Stimulated activated naive CD8-positive, alpha-beta T cell treated with anti-CD3 and anti-CD28 coated beads, Interleukin-15, Interleukin-2, amounts not matched to agents 100 ng/mL and 50 ng/mL, for 24 hours (primary cell): ENCODE data around the gene TFDP1.

Experiments
- H3K27ac Mint-ChIP-seq: one replicate; pipeline ENCODE4 v1.8.0; 2021; ENCODE audit warnings: mild to moderate bottlenecking, mixed read lengths
- H3K27me3 Mint-ChIP-seq: one replicate; pipeline ENCODE4 v1.8.0; 2021; ENCODE audit warnings: mixed read lengths
- H3K36me3 Mint-ChIP-seq: one replicate; pipeline ENCODE4 v1.8.0; 2021; ENCODE audit warnings: low read depth, mixed read lengths
- H3K4me1 Mint-ChIP-seq: one replicate; pipeline ENCODE4 v1.8.0; 2021; ENCODE audit warnings: low read depth, mixed read lengths
- H3K4me3 Mint-ChIP-seq: one replicate; pipeline ENCODE4 v1.8.0; 2021; ENCODE audit warnings: mild to moderate bottlenecking, mixed read lengths
- H3K9me3 Mint-ChIP-seq: one replicate; pipeline ENCODE4 v1.8.0; 2021; ENCODE audit warnings: mixed read lengths

Gene TFDP1

GRCh38 chr13:113633485-113633873, 48.9 kb downstream of the TFDP1 start:
- peak overlapping the region; percentile 26 for H3K27ac Mint-ChIP-seq
- H3K36me3 Mint-ChIP-seq = peaks cover 85% of the 10 kb centered on the region
- no peaks in the 10 kb centered on the region for H3K27me3 Mint-ChIP-seq
- no peaks in the 10 kb centered on the region for H3K9me3 Mint-ChIP-seq
- peaks cover 31% of the 10 kb centered on the region for H3K4me1 Mint-ChIP-seq
- no peak overlapping the region for H3K4me3 Mint-ChIP-seq

GRCh38 chr13:113634279-113635047, 49.9 kb downstream of the TFDP1 start:
- peak overlapping the region; percentile 73 for H3K27ac Mint-ChIP-seq
- H3K27me3 Mint-ChIP-seq = no peaks in the 10 kb centered on the region
- peaks cover 83% of the 10 kb centered on the region for H3K36me3 Mint-ChIP-seq
- H3K9me3 Mint-ChIP-seq = no peaks in the 10 kb centered on the region
- H3K4me1 Mint-ChIP-seq = peaks cover 31% of the 10 kb centered on the region
- H3K4me3 Mint-ChIP-seq = no peak overlapping the region

GRCh38 chr13:113635048-113635420, 50.5 kb downstream of the TFDP1 start:
- Mint-ChIP-seq H3K27ac (no peak overlapping the region), H3K36me3 (peaks cover 83% of the 10 kb centered on the region), H3K27me3 (no peaks in the 10 kb centered on the region), H3K9me3 (no peaks in the 10 kb centered on the region), H3K4me3 (no peak overlapping the region), H3K4me1 (peaks cover 31% of the 10 kb centered on the region)

GRCh38 chr13:113635709-113636108, 51.2 kb downstream of the TFDP1 start:
- no peaks in the 10 kb centered on the region for H3K9me3 Mint-ChIP-seq
- H3K36me3 Mint-ChIP-seq = peaks cover 84% of the 10 kb centered on the region
- no peak overlapping the region for H3K4me3 Mint-ChIP-seq
- H3K4me1 Mint-ChIP-seq = peaks cover 26% of the 10 kb centered on the region
- no peak overlapping the region for H3K27ac Mint-ChIP-seq
- no peaks in the 10 kb centered on the region for H3K27me3 Mint-ChIP-seq

GRCh38 chr13:113636266-113636963, 51.9 kb downstream of the TFDP1 start:
- H3K4me3 Mint-ChIP-seq = no peak overlapping the region

GRCh38 chr13:113637262-113638160, 53.0 kb downstream of the TFDP1 start:
- Mint-ChIP-seq H3K27ac (no peak overlapping the region), H3K27me3 (no peaks in the 10 kb centered on the region), H3K4me3 (no peak overlapping the region), H3K4me1 (peaks cover 23% of the 10 kb centered on the region), H3K9me3 (no peaks in the 10 kb centered on the region), H3K36me3 (peaks cover 86% of the 10 kb centered on the region)

More at GRCh38 chr13:113636266-113636963, 51.9 kb downstream of the TFDP1 start:
- Mint-ChIP-seq H3K36me3 (peaks cover 82% of the 10 kb centered on the region), H3K9me3 (no peaks in the 10 kb centered on the region), H3K27ac (no peak overlapping the region), H3K4me1 (peaks cover 26% of the 10 kb centered on the region), H3K27me3 (no peaks in the 10 kb centered on the region)

GRCh38 chr13:113638173-113638746, 53.7 kb downstream of the TFDP1 start:
- H3K4me1 Mint-ChIP-seq = peaks cover 17% of the 10 kb centered on the region
- H3K9me3 Mint-ChIP-seq = no peaks in the 10 kb centered on the region
- peaks cover 79% of the 10 kb centered on the region for H3K36me3 Mint-ChIP-seq
- no peak overlapping the region for H3K4me3 Mint-ChIP-seq
- H3K27me3 Mint-ChIP-seq = no peaks in the 10 kb centered on the region
- no peak overlapping the region for H3K27ac Mint-ChIP-seq

GRCh38 chr13:113638806-113639205, 54.3 kb downstream of the TFDP1 start:
- Mint-ChIP-seq H3K4me3 (no peak overlapping the region), H3K36me3 (peaks cover 74% of the 10 kb centered on the region), H3K4me1 (peaks cover 11% of the 10 kb centered on the region), H3K9me3 (no peaks in the 10 kb centered on the region), H3K27me3 (no peaks in the 10 kb centered on the region), H3K27ac (no peak overlapping the region)

- H3K27ac Mint-ChIP-seq = no peak overlapping the region
- H3K36me3 Mint-ChIP-seq = peaks cover 64% of the 10 kb centered on the region
- no peaks in the 10 kb centered on the region for H3K9me3 Mint-ChIP-seq
- H3K4me3 Mint-ChIP-seq = no peak overlapping the region
- H3K4me1 Mint-ChIP-seq = peaks cover 5% of the 10 kb centered on the region
- H3K27me3 Mint-ChIP-seq = no peaks in the 10 kb centered on the region
Observed at GRCh38 chr13:113639616-113640262, 55.2 kb downstream of the TFDP1 start.

- Mint-ChIP-seq H3K4me3 (no peak overlapping the region), H3K27ac (no peak overlapping the region), H3K4me1 (peaks cover 10% of the 10 kb centered on the region), H3K9me3 (no peaks in the 10 kb centered on the region), H3K36me3 (peaks cover 52% of the 10 kb centered on the region), H3K27me3 (no peaks in the 10 kb centered on the region)
Observed at GRCh38 chr13:113641426-113641825, 56.9 kb downstream of the TFDP1 start.

- Mint-ChIP-seq H3K36me3 (peaks cover 43% of the 10 kb centered on the region), H3K9me3 (no peaks in the 10 kb centered on the region), H3K27ac (no peak overlapping the region), H3K4me3 (no peak overlapping the region), H3K27me3 (no peaks in the 10 kb centered on the region), H3K4me1 (peaks cover 17% of the 10 kb centered on the region)
Observed at GRCh38 chr13:113642563-113642962, 58.0 kb downstream of the TFDP1 start.

GRCh38 chr13:113643593-113643992, 59.0 kb downstream of the TFDP1 start:
- H3K9me3 Mint-ChIP-seq = no peaks in the 10 kb centered on the region
- H3K27ac Mint-ChIP-seq = no peak overlapping the region
- H3K36me3 Mint-ChIP-seq = peaks cover 35% of the 10 kb centered on the region
- peaks cover 17% of the 10 kb centered on the region for H3K4me1 Mint-ChIP-seq
- no peaks in the 10 kb centered on the region for H3K27me3 Mint-ChIP-seq
- H3K4me3 Mint-ChIP-seq = no peak overlapping the region

- Mint-ChIP-seq H3K36me3 (peaks cover 24% of the 10 kb centered on the region), H3K27ac (no peak overlapping the region), H3K27me3 (no peaks in the 10 kb centered on the region), H3K4me3 (no peak overlapping the region), H3K4me1 (peaks cover 17% of the 10 kb centered on the region), H3K9me3 (no peaks in the 10 kb centered on the region)
Observed at GRCh38 chr13:113644800-113645199, 60.2 kb downstream of the TFDP1 start.

GRCh38 chr13:113645329-113645728, 60.8 kb downstream of the TFDP1 start:
- Mint-ChIP-seq H3K27me3 (no peaks in the 10 kb centered on the region), H3K36me3 (peaks cover 19% of the 10 kb centered on the region), H3K9me3 (no peaks in the 10 kb centered on the region), H3K4me1 (peaks cover 17% of the 10 kb centered on the region), H3K27ac (no peak overlapping the region), H3K4me3 (no peak overlapping the region)
